GM18909 (cell line): ENCODE results near the gene TOE1.
"Not testable (repeated sequence)": the region's sequence is repeated elsewhere in the genome, so short reads cannot be mapped to it uniquely, and the experiment has no call there.

Experiments used
- ATAC-seq: cut with Tn5 transposase; IDR thresholded peaks from one replicate; pipeline ENCODE4 v1.9.1; 2021; ENCODE audit warnings: mild to moderate bottlenecking; ENCODE audit not compliant: unreplicated experiment, poor library complexity

The TOE1 gene

DNA sequence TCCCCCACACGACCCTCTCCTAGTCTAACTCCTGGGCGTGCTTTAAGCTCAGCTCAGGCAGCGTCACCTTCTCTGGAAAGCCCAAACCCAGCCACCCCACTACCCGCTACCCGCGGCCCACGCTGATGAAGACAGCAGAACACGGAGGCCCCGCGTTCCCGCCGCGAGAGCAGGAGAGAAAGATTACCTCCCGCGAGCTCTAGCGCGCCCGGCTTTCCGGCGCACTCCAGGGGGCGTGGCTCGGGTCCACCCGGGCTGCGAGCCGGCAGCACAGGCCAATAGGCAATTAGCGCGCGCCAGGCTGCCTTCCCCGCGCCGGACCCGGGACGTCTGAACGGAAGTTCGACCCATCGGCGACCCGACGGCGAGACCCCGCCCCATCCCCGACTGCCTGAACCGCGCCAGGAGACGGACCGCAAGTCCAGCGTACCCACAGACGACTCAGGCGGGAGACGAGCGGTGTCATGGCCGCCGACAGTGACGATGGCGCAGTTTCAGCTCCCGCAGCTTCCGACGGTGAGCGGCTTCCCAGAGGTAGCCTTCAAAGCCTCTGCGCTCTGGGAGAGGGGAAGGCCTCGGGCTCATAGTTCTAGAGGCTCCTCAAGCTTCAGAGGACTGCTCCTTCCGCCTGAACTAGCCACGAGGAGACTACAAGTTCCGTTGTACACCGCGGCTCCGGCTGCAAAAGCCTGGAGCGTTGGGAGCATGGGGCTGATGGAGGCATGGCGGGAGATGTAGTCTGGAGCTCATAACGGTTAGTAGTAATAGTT lies at the start of gene TOE1, which contains the start of gene MUTYH:
Gene TOE1, plus strand, starts transcription at position 382 of the 770 bp plus-strand sequence. Its CDS starts 83 bp downstream, at position 465.
Gene MUTYH, minus strand, starts transcription at position 652 of the 770 bp plus-strand sequence. CDS start 5,935 bp downstream, outside the sequence.
- ATAC-seq, result peak; percentile 86

DNA sequence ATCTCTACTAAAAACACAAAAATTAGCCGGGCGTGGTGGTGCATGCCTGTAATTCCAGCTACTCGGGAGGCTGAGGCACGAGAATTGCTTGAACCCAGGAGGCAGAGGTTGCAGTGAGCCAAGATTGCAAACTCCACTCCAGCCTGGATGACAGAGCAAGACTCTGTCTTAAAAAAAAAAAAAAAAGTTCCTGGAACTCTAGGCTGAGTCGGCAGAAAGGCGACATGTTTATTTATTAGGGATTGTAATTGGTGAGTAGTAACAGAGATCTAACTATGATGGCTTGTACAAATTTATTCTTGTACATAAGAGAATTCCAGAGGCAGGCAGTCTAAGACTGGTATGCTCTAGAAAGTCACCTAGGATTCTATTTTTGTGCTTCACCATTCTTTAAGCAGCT lies 49.0 kb upstream of the TOE1 start:
- ATAC-seq, result not testable (repeated sequence)

DNA sequence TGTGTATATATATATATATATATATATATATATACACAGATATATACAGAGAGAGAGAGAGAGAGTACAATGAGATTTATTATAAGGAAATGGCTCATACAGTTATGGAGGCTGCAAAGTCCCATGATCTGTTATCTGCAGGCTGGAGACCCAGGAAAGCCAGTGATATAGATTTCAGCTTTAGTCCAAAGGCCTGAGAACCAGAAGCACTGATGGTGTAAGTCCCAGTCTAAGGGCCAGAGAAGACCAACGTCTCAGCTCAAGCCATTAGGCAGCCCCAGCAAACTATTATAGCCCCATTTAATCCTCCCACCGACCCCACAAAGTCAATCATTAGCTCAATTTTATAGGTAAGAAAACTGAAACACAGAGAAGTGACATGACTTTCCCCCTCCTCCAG lies 48.3 kb upstream of the TOE1 start:
- ATAC-seq, result no peak

DNA sequence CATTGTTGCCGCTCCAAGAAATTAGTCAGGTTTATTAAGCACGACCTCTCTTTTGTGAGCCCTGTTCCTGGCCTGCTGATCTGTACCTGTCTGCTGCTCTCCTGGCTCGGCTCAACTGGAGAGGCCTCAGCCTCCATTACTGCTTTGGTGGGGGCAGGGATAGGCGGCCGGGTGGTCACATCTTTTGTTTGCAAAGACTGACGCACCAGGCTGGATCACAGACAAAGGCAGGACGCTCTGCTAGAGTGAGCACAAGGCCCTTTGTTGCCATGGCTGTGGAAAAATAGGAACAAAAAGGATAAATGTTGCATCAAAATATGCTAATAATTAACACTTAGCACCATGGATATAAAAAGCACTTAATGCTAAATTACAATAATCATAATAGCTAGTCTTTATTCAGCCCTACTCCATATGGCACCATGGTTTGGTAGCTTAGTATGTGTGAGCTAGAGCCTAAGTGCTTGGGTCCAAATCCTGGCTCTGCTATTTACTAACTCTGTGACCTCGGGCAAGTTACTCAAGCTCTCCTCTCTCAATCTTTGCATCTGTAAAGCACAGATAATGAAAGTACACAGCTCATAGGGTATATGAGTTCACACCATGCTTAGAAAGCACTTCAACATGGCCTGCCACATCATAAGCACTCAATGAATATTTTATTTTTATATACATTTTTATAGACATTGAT lies 42.2 kb upstream of the TOE1 start:
- ATAC-seq, result no peak

DNA sequence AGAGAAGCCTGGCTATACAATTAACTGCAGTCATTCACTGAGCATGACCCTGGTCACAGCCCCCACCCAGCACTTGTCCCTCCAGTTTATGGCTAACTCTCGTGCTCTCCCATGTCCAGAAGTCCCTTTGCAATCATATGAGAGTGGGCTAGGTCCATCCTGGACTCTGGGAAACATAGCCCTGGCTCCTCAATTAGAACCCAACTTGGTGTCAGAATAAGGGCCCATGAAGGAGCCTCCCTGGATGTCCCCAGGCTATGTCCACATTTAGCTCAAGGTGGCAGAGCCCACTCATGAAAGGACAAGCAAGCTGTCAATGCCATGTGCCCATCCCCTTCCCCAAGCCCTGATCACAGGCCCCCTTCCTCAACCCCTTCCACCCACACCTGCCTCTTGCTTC lies 40.7 kb upstream of the TOE1 start:
- no peak for ATAC-seq

DNA sequence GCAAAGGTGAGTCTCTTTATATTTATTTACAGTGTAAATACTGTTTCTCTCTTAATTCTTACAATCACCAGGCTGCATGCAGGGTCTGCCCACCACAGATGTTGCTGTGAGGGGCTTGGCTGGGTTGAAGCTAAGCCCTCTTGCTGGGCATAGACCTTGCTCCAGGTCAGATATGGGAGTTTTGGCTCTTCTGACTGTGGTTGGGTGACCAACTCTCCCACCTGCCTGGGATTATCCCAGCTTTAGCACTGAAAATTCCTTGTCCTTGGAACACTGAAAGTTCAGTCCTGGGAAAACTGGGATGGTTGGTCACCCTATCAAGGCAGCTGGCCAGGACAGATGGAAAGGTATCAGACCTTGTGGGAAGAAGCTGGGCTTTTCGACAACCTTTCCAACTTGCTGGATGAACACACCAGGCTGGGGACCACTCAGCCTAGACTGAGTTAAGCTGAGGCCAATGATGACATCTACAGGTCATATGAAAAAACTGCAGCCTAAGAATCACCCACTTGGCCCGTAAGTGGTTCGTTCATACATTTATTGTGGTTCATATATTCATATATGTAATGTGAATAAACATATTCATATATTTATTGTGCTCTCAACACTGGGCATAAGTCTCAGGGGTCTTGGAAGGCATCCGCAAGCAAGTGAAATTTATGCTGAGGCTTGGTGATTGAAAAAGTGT lies 39.8 kb upstream of the TOE1 start:
- ATAC-seq, result no peak

DNA sequence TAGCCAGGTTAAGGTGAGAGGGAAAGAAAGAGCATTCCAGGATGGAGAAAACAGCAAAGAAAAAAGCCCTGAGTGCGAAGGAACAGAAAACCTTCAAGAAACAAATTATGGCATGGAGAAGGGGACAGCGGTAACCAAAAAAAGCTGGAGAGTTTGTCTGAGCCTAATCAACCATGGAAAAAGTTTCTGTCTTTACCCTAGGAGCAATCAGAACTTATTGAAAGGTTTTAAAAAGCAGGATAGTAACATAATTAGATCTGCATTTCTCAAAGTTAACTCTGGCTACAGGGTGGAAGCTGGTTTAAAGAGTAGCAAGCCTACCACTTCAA lies 39.3 kb upstream of the TOE1 start:
- ATAC-seq, result no peak

DNA sequence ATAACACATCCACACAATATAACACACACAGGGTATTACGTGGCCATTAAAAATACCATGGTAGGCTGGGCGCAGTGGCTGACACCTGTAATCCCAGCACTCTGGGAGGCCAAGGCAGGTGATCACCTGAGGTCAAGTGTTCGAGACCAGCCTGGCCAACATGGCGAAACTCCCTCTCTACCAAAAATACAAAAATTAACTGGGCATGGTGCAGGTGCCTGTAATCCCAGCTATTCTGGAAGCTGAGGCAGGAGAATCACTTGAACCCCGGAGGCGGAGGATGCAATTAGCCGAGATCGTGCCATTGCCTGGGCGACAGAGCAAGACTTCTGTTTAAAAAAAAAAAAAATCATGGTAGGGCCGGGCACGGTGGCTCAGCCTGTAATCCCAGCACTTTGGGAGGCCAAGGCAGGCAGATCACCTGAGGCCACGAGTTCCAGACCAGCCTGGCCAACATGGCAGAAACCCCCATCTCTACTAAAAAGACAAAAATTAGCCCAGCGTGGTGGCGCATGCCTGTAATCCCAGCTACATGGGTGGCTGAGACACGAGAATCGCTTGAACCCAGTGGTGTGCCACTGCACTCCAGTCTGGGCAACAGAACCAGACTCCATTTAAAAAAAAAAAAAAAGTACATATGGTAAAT lies 37.3 kb upstream of the TOE1 start:
- no peak for ATAC-seq

DNA sequence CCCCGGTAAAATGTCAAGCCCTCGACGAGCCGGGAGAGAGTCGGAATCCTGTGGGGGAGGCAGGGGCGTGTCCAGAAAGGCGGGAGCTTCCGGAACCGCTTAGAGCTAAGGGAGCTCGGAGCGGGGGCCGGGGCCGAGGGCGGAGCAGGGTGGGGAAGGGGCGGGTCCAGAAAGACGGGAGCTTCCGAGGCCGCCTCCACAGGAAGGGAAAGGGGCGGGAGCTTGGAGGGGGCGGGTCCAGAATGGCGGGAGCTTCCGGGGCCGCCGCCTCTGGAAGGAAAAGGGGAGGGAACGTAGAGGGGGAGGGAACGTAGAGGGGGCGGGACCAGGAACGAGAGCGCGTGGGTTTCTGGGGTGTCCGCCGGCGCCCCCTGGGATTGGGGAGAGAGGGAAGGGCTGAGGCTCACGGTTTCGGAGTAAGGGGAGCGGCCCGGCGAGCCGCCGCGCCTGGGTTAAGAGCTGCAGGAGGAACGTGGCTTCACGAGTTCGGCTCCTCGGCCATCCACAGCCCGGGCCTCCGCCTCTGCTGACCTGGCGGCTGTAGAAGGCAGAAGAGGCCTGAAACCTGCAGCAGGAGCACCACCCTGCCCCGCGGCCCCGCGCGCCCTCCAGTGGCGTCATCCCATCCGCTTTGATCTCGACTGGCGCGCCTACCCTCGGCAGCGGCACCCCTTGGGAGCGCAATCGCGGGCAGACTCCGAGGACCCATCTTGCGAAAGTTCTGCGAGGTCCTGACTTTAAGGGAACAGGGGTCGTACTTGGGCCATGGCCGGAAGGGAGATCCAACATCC lies 36.3 kb upstream of the TOE1 start:
- ATAC-seq, result peak; percentile 71

DNA sequence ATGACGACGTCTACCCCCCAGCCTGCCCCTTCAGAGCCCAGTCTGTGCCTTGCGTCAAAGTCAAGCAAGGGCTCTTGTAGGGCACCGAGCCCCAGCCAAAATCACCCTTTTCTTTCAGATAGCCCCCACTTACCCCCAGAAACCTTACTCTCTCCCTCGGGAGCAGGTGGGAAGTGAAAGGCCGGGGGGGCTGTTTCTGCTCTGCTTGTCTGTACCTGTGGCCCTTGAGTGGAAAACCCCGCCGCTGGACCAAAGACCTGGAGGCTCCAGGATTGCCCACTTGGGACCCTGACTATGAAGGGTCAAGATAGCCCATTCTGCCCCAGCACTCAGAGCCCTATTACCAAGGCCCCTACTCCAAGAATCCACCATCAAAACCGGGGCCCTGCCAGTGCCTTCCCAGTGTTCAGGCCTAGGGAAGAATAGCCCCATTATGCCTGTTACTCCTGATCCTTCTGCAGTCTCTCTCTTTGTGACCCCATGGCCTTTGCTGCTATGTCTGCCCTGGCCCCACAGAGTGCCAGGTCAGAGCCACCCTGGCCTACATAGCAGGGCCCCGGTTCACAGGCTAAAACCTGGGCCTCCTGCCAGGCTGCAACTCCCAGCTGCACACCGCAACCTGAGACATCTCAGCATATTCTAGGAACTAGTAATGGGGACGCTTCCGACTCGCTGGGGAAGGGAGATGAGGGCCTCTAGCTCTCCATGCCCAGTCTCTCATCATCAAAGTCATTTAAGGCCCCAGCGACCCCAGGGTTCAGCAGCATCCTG lies 35.5 kb upstream of the TOE1 start:
- no peak for ATAC-seq

DNA sequence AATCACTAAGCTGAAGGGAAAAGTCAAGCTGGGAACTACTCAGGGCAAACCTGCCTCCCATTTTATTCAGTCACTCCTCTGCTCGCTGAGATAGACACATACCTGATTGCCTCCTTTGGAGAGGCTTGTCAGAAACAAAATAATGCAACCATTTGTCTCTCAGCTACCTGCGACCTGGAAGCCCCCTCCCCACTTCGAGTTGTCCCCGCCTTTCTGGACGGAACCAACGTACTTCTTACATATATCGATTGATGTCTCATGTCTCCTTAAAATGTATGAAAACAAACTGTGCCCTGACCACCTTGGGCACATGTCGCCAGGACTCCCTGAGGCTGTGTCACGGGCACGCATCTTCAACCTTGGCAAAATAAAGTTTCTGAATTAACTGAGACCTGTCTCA lies 34.7 kb upstream of the TOE1 start:
- no peak for ATAC-seq

DNA sequence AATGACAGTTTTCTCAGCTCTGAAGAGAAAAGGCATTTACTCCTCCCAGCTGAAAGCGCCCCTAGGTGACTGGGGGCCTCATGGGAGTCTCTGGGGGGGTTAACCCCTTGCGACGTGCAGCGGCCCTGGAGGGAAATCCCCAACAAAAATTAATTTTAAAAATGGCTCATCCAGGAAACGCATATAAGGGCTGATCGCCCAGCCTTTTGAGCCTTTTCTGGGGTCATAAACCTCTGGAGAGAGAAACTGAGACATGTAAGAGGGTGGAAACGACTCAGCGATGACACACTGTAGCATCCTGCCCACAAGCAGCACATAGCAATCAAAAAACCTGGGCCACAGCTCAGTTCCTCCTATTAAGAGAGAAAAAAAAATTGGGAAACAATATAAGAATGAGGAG lies 33.7 kb upstream of the TOE1 start:
- no peak for ATAC-seq

DNA sequence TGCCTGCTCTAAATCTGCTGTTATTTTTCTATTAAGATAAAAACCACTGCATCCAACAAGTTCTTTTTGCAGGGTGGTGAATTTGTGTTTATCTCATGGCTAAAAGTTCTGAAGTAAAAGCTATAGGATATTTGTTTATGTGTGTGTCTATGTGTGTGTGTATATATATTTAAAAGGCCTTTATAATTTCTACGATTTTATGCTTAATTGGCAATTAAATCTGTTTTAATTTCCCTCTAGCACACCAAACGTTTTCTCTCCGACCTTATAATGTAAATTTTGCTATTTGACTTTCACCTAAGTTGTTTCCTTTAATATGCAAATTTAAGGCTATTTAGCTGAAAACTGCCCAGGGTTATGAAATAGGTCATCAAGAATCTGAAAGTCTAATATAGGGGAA lies 33.1 kb upstream of the TOE1 start:
- ATAC-seq, result no peak

DNA sequence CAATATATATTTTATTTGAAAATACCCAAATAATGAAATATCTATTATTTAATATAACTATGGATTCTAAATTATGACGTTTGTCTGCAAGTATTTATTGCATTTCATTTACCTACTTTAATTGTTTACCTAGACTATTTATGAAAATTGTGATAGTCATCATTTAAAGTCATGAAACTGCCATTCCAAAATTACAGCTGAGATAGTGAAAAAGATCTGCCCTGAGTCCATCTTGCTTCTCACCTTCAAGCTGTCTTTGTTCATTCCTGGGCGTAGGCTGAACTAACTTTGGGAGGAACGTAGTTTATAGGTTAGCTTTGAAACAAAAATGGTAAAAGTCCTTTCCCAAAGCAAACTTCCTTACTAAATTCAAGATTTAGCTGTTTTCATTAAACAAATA lies 25.7 kb upstream of the TOE1 start:
- no peak for ATAC-seq

DNA sequence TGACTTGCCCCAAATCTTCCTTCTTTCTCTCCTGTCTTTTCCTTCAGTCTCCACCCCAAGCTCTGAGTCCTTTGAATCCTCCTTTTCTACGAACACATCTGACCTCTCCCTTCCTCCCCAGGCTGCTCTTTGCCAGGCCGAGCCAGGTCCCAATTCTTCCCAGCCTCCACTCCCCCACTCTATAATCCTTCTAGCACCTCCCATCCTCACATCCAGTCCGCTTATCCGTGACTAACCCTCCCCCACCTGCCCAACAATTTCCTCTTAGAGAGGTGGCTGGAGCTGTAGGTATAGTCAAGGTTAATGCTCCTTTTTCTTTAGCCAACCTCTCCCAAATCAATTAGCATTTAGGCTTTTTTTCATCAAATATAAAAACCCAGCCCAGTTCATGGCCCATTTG lies 22.8 kb upstream of the TOE1 start:
- no peak for ATAC-seq

DNA sequence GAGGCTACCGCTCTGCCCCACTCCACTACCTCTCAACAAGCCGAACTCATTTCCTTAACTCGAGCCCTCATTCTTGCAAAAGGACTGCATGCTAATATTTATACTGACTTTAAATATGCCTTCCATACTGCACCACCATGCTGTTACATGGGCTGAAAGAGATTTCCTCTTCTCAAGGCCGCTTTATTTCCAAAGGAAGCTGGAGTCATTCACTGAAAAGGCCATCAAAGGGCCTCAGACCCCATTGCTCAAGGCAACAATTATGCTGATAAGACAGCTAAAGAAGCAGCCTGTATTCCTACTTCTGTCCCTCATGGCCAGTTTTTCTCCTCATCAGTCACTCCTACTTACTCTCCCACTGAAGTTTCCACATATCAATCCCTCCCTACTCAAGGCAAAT lies 20.2 kb upstream of the TOE1 start:
- ATAC-seq, result no peak

DNA sequence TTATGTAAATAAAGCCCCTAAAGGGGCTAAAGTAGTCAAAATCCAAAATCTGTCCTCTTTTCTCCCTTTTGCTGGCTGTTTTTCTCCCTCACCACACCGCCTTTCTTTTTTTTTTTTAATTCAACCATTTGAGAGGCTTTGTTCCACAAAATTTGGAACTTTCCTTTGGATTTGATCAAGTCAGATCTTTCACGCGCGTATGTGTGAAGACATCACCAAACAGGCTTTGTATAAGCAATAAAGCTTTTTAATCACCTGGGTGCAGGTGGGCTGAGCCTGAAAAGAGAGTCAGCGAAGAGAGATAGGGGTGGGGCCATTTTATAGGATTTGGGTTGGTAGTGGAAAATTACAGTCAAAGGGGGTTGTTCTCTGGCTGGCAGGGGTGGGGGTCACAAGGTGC lies 18.5 kb upstream of the TOE1 start:
- no peak for ATAC-seq

DNA sequence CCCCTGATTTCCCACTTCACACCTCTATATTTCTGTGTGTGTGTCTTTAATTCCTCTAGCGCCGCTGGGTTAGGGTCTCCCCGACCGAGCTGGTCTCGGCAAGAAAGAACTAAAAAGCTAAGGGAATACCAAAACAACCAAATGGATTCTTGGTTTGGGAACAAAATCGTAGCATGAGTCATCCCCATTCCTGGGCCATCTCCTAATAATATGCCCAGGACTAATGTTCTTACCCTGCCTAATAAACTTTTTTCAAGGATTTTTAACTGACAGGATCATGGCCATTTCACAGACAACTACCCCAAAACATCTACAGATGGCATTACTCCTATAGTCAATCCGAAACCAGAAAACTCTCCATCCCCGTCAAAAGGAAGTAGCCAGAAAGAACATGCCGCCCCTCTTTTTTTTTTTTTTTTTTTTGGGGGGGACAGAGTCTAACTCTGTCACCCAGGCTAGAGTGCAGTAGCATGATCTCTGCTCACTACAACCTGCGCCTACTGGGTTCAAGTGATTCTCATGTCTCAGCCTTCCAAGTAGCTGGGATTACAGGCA lies 17.4 kb upstream of the TOE1 start:
- no peak for ATAC-seq

DNA sequence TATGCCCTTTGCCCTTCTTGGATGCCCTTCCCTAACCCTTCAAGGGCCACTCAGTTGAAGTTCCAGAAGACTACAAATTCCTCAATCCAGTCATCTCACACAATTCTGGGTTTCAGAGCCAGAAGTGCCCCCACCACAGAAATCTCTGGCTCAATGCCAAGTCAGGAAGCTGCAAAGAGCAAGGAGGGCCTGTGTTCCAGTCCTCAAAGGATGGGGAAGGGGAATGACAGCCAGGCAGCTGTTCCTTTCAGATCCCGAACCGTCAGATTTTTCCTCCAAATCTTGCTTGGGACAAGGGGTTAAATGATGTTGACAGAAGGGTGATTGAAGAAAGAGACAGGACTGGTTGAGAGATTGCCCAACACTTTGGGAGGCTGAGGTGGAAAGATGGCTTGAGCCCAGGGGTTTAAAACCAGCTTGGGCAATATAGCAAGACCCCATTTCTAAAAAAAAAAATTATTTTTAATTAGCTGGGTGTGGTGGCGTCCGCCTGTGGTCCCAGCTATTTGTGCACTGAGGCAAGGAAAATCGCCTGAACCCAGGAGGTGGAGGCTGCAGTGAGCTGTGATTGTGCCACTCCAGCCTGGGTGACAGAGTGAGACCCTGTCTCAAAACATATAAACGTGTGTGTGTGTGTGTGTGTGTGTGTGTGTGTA lies 14.0 kb upstream of the TOE1 start:
- ATAC-seq, result no peak
